Fibroblast of gingiva (primary cell): ENCODE results near the gene ALKBH3.

Source experiments
- DNase-seq: peaks from one replicate; pipeline ENCODE4 v3.0.0-alpha.2; 2011; ENCODE audit warnings: low read depth

The ALKBH3 gene

GRCh38 chr11:43895601-43896000 lies 15.0 kb downstream of the ALKBH3 start:
- no peak for DNase-seq

- no peak for DNase-seq
Measured at GRCh38 chr11:43898574-43898973, 17.9 kb downstream of the ALKBH3 start.

GRCh38 chr11:43899094-43899493 lies 18.5 kb downstream of the ALKBH3 start:
- no peak for DNase-seq

GRCh38 chr11:43901551-43901950 lies 20.9 kb downstream of the ALKBH3 start:
- no peak for DNase-seq

GRCh38 chr11:43903078-43903477 lies 22.4 kb downstream of the ALKBH3 start:
- DNase-seq = no peak

- no peak for DNase-seq
Measured at GRCh38 chr11:43903969-43904368, 23.3 kb downstream of the ALKBH3 start.

- DNase-seq = peak; percentile 47
Measured at GRCh38 chr11:43904742-43905535, 24.3 kb downstream of the ALKBH3 start.

- no peak for DNase-seq
Measured at GRCh38 chr11:43905813-43906241, 25.2 kb downstream of the ALKBH3 start.

- DNase-seq = no peak
Measured at GRCh38 chr11:43907028-43907975, 26.7 kb downstream of the ALKBH3 start.

- no peak for DNase-seq
Measured at GRCh38 chr11:43908191-43908590, 27.6 kb downstream of the ALKBH3 start.

GRCh38 chr11:43908683-43909082 lies 28.1 kb downstream of the ALKBH3 start:
- no peak for DNase-seq

- DNase-seq = no peak
Measured at GRCh38 chr11:43913829-43914380, 33.3 kb downstream of the ALKBH3 start.

GRCh38 chr11:43914466-43914865 lies 33.8 kb downstream of the ALKBH3 start:
- no peak for DNase-seq

- no peak for DNase-seq
Measured at GRCh38 chr11:43916621-43917020, 36.0 kb downstream of the ALKBH3 start.

GRCh38 chr11:43917851-43918250 lies 37.2 kb downstream of the ALKBH3 start:
- no peak for DNase-seq

- no peak for DNase-seq
Measured at GRCh38 chr11:43918662-43919061, 38.0 kb downstream of the ALKBH3 start.

GRCh38 chr11:43919852-43920597 lies 39.4 kb downstream of the ALKBH3 start:
- no peak for DNase-seq

GRCh38 chr11:43920598-43921419 lies 40.2 kb downstream of the ALKBH3 start:
- peak; percentile 99 for DNase-seq

- DNase-seq = no peak
Measured at GRCh38 chr11:43921561-43922294, 41.1 kb downstream of the ALKBH3 start.

- DNase-seq = no peak
Measured at GRCh38 chr11:43922295-43922648, 41.6 kb downstream of the ALKBH3 start.
